C4-2B (cell line): Measurements from ENCODE around the gene NMNAT3.

Source experiments
- H3K27ac ChIP-seq: fragments of 450-650 bp; 2 replicates; pipeline ENCODE4 v1.5.1; 2017
- CTCF ChIP-seq: fragments of 450-650 bp; conservative IDR thresholded peaks from 2 replicates; pipeline ENCODE4 v1.5.1; 2017; ENCODE audit warnings: mild to moderate bottlenecking
- ZFX ChIP-seq: fragments of 450-650 bp; IDR thresholded peaks from 2 replicates; pipeline ENCODE4 v1.6.1; 2017

The NMNAT3 gene

GRCh38 chr3:139561255-139561817 lies 116.4 kb downstream of the NMNAT3 start:
- TF ChIP-seq ZFX, result no peak
- no peak for TF ChIP-seq CTCF
- no peak overlapping the region for H3K27ac ChIP-seq

- H3K27ac ChIP-seq, result no peak overlapping the region
These were observed 117.4 kb downstream of the NMNAT3 start for GRCh38 chr3:139560411-139560810.

GRCh38 chr3:139559541-139559940 lies 118.2 kb downstream of the NMNAT3 start:
- no peak for TF ChIP-seq ZFX
- TF ChIP-seq CTCF, result no peak
- H3K27ac ChIP-seq, result no peak overlapping the region

More at GRCh38 chr3:139560411-139560810, 117.4 kb downstream of the NMNAT3 start:
- TF ChIP-seq ZFX (no peak), CTCF (no peak)

GRCh38 chr3:139558351-139559266 lies 119.2 kb downstream of the NMNAT3 start:
- no peak overlapping the region for H3K27ac ChIP-seq
- TF ChIP-seq ZFX (no peak), CTCF (no peak)

GRCh38 chr3:139557041-139557440 lies 120.7 kb downstream of the NMNAT3 start:
- H3K27ac ChIP-seq, result no peak overlapping the region
- TF ChIP-seq CTCF, result no peak
- no peak for TF ChIP-seq ZFX

- no peak overlapping the region for H3K27ac ChIP-seq
- TF ChIP-seq ZFX (no peak), CTCF (no peak)
These were observed 122.5 kb downstream of the NMNAT3 start for GRCh38 chr3:139555249-139555648.

- TF ChIP-seq CTCF (no peak), ZFX (no peak)
- no peak overlapping the region for H3K27ac ChIP-seq
These were observed 123.1 kb downstream of the NMNAT3 start for GRCh38 chr3:139554628-139555027.
